ENCODE data around the gene EEF1AKMT2.

DNA sequence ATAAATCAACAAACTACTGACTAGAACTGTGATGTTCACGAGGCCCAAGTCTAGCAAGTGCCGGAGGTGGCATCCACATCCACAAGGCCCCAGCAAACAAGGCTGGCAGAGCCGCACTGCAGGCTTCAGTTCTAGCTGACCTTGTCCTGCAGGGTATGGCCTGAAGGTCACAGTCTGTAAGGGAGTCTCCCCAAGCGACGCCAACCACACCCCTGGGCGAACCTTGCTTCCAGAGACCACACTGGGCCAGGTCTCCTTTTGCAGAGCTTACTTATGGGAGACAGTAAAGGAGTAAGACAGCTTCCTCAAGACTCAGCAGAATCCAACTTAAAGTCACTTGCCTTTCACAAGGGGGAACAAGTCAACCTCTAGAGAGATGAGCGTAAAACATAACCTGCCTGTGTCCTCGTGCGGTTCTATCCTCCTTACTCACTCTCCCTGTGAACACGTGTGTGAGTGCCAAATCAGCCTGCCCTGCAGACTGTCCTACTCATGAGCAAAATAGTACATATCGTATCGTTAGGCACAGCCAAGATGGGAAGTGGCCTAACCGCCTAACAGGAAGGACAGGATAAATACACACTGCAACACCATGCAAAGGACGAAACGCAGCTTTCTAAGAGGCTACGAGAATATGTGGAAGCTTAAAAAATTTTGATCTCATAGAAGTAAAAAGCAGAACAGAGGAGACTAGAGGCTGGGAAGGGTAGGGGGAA, 70.2 kb downstream of the EEF1AKMT2 start:
- TF ChIP-seq POLR2A (IDR thresholded peaks at IDR 0.05), result peak in 2 of 4 donors; percentile 23 to 25
- TF ChIP-seq, protein P1, sequence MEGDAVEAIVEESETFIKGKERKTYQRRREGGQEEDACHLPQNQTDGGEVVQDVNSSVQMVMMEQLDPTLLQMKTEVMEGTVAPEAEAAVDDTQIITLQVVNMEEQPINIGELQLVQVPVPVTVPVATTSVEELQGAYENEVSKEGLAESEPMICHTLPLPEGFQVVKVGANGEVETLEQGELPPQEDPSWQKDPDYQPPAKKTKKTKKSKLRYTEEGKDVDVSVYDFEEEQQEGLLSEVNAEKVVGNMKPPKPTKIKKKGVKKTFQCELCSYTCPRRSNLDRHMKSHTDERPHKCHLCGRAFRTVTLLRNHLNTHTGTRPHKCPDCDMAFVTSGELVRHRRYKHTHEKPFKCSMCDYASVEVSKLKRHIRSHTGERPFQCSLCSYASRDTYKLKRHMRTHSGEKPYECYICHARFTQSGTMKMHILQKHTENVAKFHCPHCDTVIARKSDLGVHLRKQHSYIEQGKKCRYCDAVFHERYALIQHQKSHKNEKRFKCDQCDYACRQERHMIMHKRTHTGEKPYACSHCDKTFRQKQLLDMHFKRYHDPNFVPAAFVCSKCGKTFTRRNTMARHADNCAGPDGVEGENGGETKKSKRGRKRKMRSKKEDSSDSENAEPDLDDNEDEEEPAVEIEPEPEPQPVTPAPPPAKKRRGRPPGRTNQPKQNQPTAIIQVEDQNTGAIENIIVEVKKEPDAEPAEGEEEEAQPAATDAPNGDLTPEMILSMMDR (IDR thresholded peaks at IDR 0.05), result no peak
